ENCODE results near the gene SACM1L. TPM values are rescaled to one million over a fixed set of nuclear protein-coding genes. Genes with fewer than 3 reads are reported as not detected.

Gene SACM1L
- total RNA-seq, 1 experiment from 2014 or later: 30.1 TPM

DNA sequence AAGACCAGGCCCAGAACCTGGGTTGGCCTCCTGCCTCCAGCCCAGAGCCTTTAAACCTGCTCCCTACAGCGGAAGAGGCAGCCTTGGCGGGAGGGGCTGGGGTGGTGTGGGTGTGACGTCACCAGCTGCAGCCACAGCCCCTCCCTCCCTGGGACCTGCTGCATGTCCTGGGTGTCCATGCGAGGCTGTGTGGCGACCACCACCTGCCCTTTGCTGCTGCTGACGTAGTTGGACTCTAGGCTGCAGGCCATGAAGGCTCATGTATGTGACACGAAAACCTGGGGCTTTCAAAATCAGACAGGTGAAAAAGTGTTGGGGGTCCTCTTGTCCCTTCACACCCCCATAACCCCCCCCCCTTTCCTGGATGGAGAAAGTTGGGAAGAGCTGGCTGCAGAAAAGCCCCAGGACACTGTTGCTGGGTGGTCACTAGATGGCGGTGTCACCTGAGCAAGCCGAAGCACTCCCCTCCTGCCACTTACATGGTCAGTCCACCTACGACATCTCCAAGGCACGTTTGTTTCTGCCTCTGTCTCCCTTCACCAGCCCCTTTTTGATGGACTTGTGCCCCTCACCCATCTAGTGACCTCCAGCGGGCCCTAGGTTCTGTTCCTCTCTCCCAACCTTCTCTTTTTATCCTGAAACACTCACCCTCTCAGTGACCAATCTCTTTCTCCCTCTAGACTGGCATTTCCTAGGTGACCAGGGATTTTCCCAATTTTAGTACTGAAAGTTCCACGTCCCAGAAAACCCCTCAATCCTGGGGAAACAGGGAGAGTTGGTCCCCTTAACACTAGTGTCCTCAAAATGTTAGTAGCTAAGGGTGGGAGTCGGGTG, 71.9 kb downstream of the SACM1L start:
- no peak overlapping the region for H3K27ac ChIP-seq (ENCODE audit: low read length)
- ATAC-seq (peak; percentile 94), DNase-seq (peak; percentile 69)
- TF ChIP-seq EZH2 (IDR thresholded peaks at IDR 0.05; ENCODE audit: low read length, unreplicated experiment): no peak
- TF ChIP-seq, protein P1, sequence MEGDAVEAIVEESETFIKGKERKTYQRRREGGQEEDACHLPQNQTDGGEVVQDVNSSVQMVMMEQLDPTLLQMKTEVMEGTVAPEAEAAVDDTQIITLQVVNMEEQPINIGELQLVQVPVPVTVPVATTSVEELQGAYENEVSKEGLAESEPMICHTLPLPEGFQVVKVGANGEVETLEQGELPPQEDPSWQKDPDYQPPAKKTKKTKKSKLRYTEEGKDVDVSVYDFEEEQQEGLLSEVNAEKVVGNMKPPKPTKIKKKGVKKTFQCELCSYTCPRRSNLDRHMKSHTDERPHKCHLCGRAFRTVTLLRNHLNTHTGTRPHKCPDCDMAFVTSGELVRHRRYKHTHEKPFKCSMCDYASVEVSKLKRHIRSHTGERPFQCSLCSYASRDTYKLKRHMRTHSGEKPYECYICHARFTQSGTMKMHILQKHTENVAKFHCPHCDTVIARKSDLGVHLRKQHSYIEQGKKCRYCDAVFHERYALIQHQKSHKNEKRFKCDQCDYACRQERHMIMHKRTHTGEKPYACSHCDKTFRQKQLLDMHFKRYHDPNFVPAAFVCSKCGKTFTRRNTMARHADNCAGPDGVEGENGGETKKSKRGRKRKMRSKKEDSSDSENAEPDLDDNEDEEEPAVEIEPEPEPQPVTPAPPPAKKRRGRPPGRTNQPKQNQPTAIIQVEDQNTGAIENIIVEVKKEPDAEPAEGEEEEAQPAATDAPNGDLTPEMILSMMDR (conservative IDR thresholded peaks at IDR 0.05; ENCODE audit: low read depth, low read length): peak; percentile 91
- no peak for TF ChIP-seq EZH2phosphoT487 (IDR thresholded peaks at IDR 0.05; ENCODE audit: borderline replicate concordance, low read length)
- intact Hi-C loops (cut with micrococcal nuclease): loop anchor here (1.0 to 2.0 kb wide), 5 partner anchors 57 to 318 kb away; no protein-coding TSS in a partner anchor
- H3K9ac ChIP-seq (ENCODE audit: low read length): no peak overlapping the region
- CTCF ChIA-PET: interaction anchor here (0.5 to 2.5 kb wide), 7 partner anchors 32 to 617 kb away, joined by 3 to 41 read pairs (median 7); no protein-coding TSS in a partner anchor
- H3K4me2 ChIP-seq (ENCODE audit: low read length): peak overlapping the region; percentile 32
- H3F3A ChIP-seq (ENCODE audit: low read length, unreplicated experiment): no peaks in the 10 kb centered on the region
- 0 out of 2 replicates have a peak, but pooled peaks cover 7% of the 10 kb centered on the region for H3K4me1 ChIP-seq (ENCODE audit: insufficient read depth, low read length)
- no peaks in the 10 kb centered on the region for H4K20me1 ChIP-seq (ENCODE audit: low read length)
- H3K27me3 ChIP-seq (ENCODE audit: low read length): no peaks in the 10 kb centered on the region
- H3K9me3 ChIP-seq (ENCODE audit: low read length): no peaks in the 10 kb centered on the region
- no peaks in the 10 kb centered on the region for H3K36me3 ChIP-seq (ENCODE audit: low read depth, low read length)
- peak overlapping the region; percentile 56 for H2AFZ ChIP-seq (ENCODE audit: low read length)
- no peaks in the 10 kb centered on the region for H3K9me2 ChIP-seq (replicated peaks; ENCODE audit: low read length)
- no TSS peak for BruUV-seq (replicated peaks)
- H3K79me2 ChIP-seq (ENCODE audit: low read length): no peaks in the 10 kb centered on the region
- H3K4me3 ChIP-seq (ENCODE audit: low read length): no peak overlapping the region
- POLR2A ChIA-PET (ENCODE audit: unreplicated experiment): interaction anchor here (0.5 to 0.7 kb wide), 2 partner anchors 62 to 168 kb away, joined by 11 to 15 read pairs; no protein-coding TSS in a partner anchor

DNA sequence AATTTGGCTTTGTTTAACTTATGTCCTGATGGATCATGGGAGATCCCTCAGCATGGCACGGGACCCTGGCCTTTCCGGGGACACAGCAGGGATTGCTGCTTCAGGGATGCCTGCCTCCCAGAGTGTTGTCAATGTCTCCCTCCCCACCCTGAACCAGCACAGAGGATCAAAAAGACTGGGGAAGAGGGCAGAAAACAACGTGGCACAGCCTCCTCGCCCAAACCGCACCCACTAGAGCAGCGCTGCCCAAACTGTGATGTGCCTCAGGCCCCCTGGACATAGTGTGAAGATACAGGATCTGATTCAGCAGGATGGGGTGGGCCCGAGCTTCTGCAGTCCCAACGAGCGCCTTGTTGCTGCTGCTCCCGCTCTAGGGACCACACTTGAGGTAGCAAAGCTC, 72.6 kb downstream of the SACM1L start:
- H3K79me2 ChIP-seq (ENCODE audit: low read length): no peaks in the 10 kb centered on the region
- H3K9me3 ChIP-seq (ENCODE audit: low read length): no peaks in the 10 kb centered on the region
- no peak overlapping the region for H2AFZ ChIP-seq (ENCODE audit: low read length)
- TF ChIP-seq EZH2phosphoT487 (IDR thresholded peaks at IDR 0.05; ENCODE audit: borderline replicate concordance, low read length) (no peak), EZH2 (IDR thresholded peaks at IDR 0.05; ENCODE audit: low read length, unreplicated experiment) (no peak)
- TF ChIP-seq, protein P1 (conservative IDR thresholded peaks at IDR 0.05; ENCODE audit: low read depth, low read length): no peak
- no peak overlapping the region for H3K4me3 ChIP-seq (ENCODE audit: low read length)
- no peak for ATAC-seq
- no peak overlapping the region for H3K9ac ChIP-seq (ENCODE audit: low read length)
- intact Hi-C loops (cut with micrococcal nuclease): loop anchor here (1.0 to 2.0 kb wide), 5 partner anchors 56 to 317 kb away; no protein-coding TSS in a partner anchor
- H3K36me3 ChIP-seq (ENCODE audit: low read depth, low read length): no peaks in the 10 kb centered on the region
- ChIA-PET CTCF (interaction anchor here (0.5 to 2.5 kb wide), 3 partner anchors 15 to 168 kb away, joined by 3 to 41 read pairs (median 7); no protein-coding TSS in a partner anchor), POLR2A (ENCODE audit: unreplicated experiment) (no interaction called here)
- no peaks in the 10 kb centered on the region for H3K27me3 ChIP-seq (ENCODE audit: low read length)
- no peak overlapping the region for H3K4me2 ChIP-seq (ENCODE audit: low read length)
- no peaks in the 10 kb centered on the region for H3F3A ChIP-seq (ENCODE audit: low read length, unreplicated experiment)
- DNase-seq: no peak
- H3K27ac ChIP-seq (ENCODE audit: low read length): no peak overlapping the region
- BruUV-seq (replicated peaks): no TSS peak
- H3K9me2 ChIP-seq (replicated peaks; ENCODE audit: low read length): no peaks in the 10 kb centered on the region
- 0 out of 2 replicates have a peak, but pooled peaks cover 7% of the 10 kb centered on the region for H3K4me1 ChIP-seq (ENCODE audit: insufficient read depth, low read length)
- H4K20me1 ChIP-seq (ENCODE audit: low read length): no peaks in the 10 kb centered on the region
